WI38 (cell line): ENCODE data around the gene GIPC2.

Experiments
- H3K4me3 ChIP-seq: 2 replicates; pipeline ENCODE4 v1.5.1; 2011; ENCODE audit warnings: low read depth, mild to moderate bottlenecking, control low read depth, low read length
- CTCF ChIP-seq: IDR thresholded peaks from 2 replicates; pipeline ENCODE4 v1.5.1; 2012; ENCODE audit warnings: low read depth, mild to moderate bottlenecking, control low read depth, low read length

Gene GIPC2

GRCh38 chr1:78048446-78048845 lies 2.7 kb downstream of the GIPC2 start:
- H3K4me3 ChIP-seq = no peak overlapping the region
- no peak for TF ChIP-seq CTCF

GRCh38 chr1:78049396-78049795 lies 3.6 kb downstream of the GIPC2 start:
- no peak for TF ChIP-seq CTCF
- no peak overlapping the region for H3K4me3 ChIP-seq

- TF ChIP-seq CTCF = no peak
- no peak overlapping the region for H3K4me3 ChIP-seq
These were observed 5.2 kb downstream of the GIPC2 start for GRCh38 chr1:78051005-78051404.

GRCh38 chr1:78052685-78053405 lies 7.1 kb downstream of the GIPC2 start:
- no peak for TF ChIP-seq CTCF
- H3K4me3 ChIP-seq = no peak overlapping the region

GRCh38 chr1:78053498-78053897 lies 7.7 kb downstream of the GIPC2 start:
- no peak overlapping the region for H3K4me3 ChIP-seq
- TF ChIP-seq CTCF = no peak

- H3K4me3 ChIP-seq = no peak overlapping the region
- TF ChIP-seq CTCF = no peak
These were observed 8.8 kb downstream of the GIPC2 start for GRCh38 chr1:78054559-78054958.

GRCh38 chr1:78054972-78055371 lies 9.2 kb downstream of the GIPC2 start:
- no peak overlapping the region for H3K4me3 ChIP-seq
- no peak for TF ChIP-seq CTCF
